ENCODE data around the gene ANKRD34A.

The ANKRD34A gene

DNA sequence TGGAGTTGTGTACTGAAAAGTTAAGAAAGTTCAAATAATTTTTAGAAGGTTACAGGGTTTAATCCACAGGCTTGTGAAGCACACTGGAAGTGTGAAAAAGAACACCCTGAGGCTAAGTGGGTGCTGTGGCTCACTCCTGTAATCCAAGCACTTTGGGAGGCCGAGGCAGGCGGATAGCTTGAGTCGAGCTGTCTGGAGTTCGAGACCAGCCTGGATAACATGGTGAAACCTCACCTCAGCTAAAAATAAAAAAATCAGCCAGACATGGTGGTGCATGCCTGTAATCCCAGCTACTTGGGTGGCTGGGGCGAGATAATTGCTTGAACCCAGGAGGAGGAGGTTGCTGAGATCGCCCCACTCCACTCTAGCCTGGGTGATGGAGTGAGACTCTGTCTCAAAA is 22.2 kb upstream of the ANKRD34A start:
- H3K27me3 Mint-ChIP-seq (ENCODE audit: low read depth): no peaks in the 10 kb centered on the region
- peak overlapping the region in 1 of 3 experiments; percentile 82 for H3K27ac Mint-ChIP-seq
- no peaks in the 10 kb centered on the region for H3K9me3 Mint-ChIP-seq
- TF ChIP-seq, protein P1, sequence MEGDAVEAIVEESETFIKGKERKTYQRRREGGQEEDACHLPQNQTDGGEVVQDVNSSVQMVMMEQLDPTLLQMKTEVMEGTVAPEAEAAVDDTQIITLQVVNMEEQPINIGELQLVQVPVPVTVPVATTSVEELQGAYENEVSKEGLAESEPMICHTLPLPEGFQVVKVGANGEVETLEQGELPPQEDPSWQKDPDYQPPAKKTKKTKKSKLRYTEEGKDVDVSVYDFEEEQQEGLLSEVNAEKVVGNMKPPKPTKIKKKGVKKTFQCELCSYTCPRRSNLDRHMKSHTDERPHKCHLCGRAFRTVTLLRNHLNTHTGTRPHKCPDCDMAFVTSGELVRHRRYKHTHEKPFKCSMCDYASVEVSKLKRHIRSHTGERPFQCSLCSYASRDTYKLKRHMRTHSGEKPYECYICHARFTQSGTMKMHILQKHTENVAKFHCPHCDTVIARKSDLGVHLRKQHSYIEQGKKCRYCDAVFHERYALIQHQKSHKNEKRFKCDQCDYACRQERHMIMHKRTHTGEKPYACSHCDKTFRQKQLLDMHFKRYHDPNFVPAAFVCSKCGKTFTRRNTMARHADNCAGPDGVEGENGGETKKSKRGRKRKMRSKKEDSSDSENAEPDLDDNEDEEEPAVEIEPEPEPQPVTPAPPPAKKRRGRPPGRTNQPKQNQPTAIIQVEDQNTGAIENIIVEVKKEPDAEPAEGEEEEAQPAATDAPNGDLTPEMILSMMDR (IDR thresholded peaks at IDR 0.05; ENCODE audit: unreplicated experiment in 3 of 3): no peak
- peaks cover 9% of the 10 kb centered on the region for H3K36me3 Mint-ChIP-seq (ENCODE audit: low read depth)
- H3K4me3 Mint-ChIP-seq: no peak overlapping the region
- peaks cover 63% of the 10 kb centered on the region for H3K4me1 Mint-ChIP-seq

DNA sequence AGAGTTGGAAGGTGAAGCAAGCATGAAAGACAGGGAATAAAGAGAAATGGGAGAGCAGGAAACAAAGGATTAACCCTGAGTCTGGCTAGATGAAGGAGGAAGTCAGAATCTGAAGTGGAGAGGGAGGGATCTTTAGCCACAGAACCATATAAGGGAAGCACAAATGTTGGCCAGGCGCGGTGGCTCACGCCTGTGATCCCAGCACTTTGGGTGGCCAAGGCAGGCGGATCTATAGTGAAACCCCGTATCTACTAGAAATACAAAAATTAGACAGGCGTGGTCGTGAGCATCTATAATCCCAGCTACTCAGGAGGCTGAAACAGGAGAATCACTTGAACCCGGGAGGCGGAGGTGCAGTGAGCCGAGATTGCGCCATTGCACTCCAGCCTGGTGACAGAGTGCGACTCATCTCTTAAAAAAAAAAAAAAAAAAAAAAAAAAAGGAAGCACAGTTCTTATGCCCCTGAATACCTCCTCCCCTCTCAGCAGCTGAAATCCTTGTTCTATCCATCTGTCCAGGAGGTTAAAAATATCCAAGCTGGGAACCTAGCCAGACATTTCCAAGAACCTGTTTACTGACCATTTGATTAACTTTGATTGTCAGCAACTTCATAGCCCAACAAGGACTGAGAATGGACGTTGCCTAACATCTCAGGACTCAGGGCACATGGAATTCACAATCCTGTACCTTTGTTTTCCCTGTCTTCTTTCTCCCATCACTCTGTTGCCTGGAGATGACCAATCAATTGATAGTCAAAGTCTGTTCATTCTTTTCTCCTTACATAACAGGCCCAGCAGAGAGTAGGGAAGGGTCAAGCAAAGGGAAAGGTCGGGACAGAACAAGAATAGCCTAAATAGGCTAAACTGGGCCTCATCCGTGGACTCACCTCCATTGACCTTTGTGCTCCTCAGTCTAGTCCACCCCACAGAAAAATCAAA is 21.4 kb upstream of the ANKRD34A start:
- Mint-ChIP-seq H3K27ac (peak overlapping the region; percentile 38 to 88 (median 82)), H3K9me3 (no peaks in the 10 kb centered on the region), H3K4me3 (peak overlapping the region in 1 of 3 experiments; percentile 64), H3K27me3 (ENCODE audit: low read depth) (no peaks in the 10 kb centered on the region), H3K36me3 (ENCODE audit: low read depth) (peaks cover 4% of the 10 kb centered on the region), H3K4me1 (peaks cover 59% of the 10 kb centered on the region)
- TF ChIP-seq, protein P1 (IDR thresholded peaks at IDR 0.05; ENCODE audit: unreplicated experiment in 3 of 3): no peak

DNA sequence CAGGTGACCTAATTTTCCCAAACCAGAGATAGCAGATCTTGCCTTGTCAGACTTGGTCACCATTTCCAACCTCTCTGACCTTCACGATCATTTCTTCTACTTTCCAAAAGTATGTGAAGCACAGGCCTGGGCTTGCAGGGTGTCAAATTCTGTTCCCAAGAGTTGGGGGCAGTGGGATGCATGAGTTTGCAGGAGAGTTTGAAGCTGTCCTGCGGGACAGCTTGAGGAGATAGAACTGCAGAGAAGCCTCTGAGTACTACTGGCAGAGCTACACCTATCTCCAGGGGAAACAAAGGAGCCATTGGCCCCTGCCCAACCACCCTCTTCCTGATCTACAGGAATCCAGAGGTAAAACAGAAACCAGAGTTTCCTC is 20.7 kb upstream of the ANKRD34A start:
- Mint-ChIP-seq H3K27ac (peak overlapping the region; percentile 38 to 87 (median 82)), H3K27me3 (ENCODE audit: low read depth) (no peaks in the 10 kb centered on the region), H3K36me3 (ENCODE audit: low read depth) (no peaks in the 10 kb centered on the region), H3K4me1 (peaks cover 54% of the 10 kb centered on the region), H3K9me3 (no peaks in the 10 kb centered on the region), H3K4me3 (peak overlapping the region in 1 of 3 experiments; percentile 64)
- TF ChIP-seq, protein P1 (IDR thresholded peaks at IDR 0.05; ENCODE audit: unreplicated experiment in 3 of 3): no peak

DNA sequence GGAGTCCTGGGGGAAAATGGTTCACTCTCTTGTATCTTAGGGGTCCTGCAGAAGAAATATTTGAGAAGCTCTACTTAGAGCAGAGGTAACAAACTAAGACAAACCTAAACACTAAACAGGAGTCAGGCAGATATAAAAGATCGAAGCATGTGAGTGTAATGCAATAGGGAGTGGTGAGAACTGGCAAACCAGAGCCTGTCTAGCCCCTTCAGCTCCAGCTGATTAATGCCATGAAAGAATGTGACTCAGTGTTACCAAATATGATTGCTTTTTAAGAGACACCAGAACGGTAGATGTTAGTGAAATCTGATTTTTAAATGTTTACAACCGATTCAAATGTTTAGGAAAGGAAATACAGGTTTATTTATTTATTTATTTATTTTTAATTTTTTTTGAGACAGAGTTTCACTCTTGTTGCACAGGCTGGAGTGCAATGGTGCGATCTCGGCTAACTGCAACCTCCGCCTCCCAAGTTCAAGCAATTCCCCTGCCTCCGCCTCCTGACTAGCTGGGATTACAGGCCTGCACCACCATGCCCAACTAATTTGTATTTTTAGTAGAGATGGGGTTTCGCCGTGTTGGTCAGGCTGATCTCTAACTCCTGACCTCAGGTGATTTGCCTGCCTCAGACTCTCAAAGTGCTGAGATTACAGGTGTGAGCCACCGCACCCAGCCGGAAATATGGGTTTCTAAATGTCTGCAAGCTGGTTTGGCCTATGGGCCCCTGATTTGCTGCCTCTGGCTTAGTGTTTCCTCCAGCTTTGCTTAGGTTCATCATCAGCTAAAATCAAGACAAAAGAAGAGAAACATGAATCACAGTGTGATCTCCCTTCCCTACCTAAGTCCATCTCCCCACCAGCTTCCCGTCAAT is 19.8 kb upstream of the ANKRD34A start:
- peaks cover 54% of the 10 kb centered on the region for H3K4me1 Mint-ChIP-seq
- peak overlapping the region in 2 of 3 experiments; percentile 22 to 54 for H3K4me3 Mint-ChIP-seq
- no peaks in the 10 kb centered on the region for H3K9me3 Mint-ChIP-seq
- no peaks in the 10 kb centered on the region for H3K27me3 Mint-ChIP-seq (ENCODE audit: low read depth)
- TF ChIP-seq, protein P1 (IDR thresholded peaks at IDR 0.05; ENCODE audit: unreplicated experiment in 3 of 3): no peak
- no peaks in the 10 kb centered on the region for H3K36me3 Mint-ChIP-seq (ENCODE audit: low read depth)
- H3K27ac Mint-ChIP-seq: peak overlapping the region; percentile 38 to 87 (median 82)

DNA sequence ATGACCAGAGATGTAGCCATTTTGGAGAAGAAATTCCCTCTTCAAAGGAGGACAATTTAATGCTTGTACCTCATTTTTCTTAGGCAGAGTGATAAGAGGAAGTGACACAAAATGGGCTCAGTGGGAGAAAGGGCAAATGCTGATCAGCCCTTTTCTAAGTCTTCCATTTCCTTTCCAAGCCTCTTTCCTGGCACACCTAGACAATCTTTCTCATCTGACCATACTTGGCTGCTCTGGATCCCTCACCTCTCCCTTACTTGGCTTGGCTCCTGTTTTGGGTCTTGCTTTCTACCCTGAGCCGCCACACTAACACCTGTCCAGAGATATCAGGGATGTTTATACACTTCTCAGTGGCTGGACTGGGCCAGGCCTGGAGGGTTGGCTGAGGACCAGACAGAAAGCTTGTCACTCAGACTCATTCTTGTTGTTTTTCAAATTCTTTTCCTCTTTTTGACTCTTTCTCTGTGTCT is 18.9 kb upstream of the ANKRD34A start:
- peaks cover 49% of the 10 kb centered on the region for H3K4me1 Mint-ChIP-seq
- H3K4me3 Mint-ChIP-seq: peak overlapping the region in 1 of 3 experiments; percentile 17
- H3K9me3 Mint-ChIP-seq: no peaks in the 10 kb centered on the region
- peak overlapping the region; percentile 67 to 82 (median 71) for H3K27ac Mint-ChIP-seq
- H3K27me3 Mint-ChIP-seq (ENCODE audit: low read depth): no peaks in the 10 kb centered on the region
- TF ChIP-seq, protein P1 (IDR thresholded peaks at IDR 0.05; ENCODE audit: unreplicated experiment in 3 of 3): no peak
- H3K36me3 Mint-ChIP-seq (ENCODE audit: low read depth): no peaks in the 10 kb centered on the region

All from nephron (organoid).